Natural killer cell (primary cell): ENCODE measurements around the gene MGME1. TPM values are rescaled to one million over a fixed set of nuclear protein-coding genes. Genes with fewer than 3 reads are reported as not detected.

ENCODE experiments used
- ATAC-seq, 3 donors: fragments of 150-1000 bp in 2 of 3; fragments of 200-7000 bp in 1 of 3; cut with Tn5 transposase; 1 replicate in 1 of 3; 2 replicates in 2 of 3; pipeline ENCODE4 v1.10.0; 2021; ENCODE audit warnings: mild to moderate bottlenecking in 2 of 3, moderate library complexity in 2 of 3
- DNase-seq, 2 donors: peaks; one replicate each; pipeline versions ENCODE4 v3.0.0 to v3.0.0-alpha.2; 2013 to 2021; ENCODE audit warnings: mixed read lengths in 1 of 2
- H3K27ac ChIP-seq: one replicate; pipeline ENCODE4 v1.5.1; 2013; ENCODE audit warnings: mild to moderate bottlenecking, low read length
- H3K27me3 ChIP-seq: one replicate; pipeline ENCODE4 v1.6.1; 2013; ENCODE audit warnings: low read length; ENCODE audit not compliant: control insufficient read depth, insufficient read depth
- H3K36me3 ChIP-seq: one replicate; pipeline ENCODE4 v1.6.1; 2013; ENCODE audit warnings: low read length; ENCODE audit not compliant: control insufficient read depth, insufficient read depth
- H3K4me1 ChIP-seq: one replicate; pipeline ENCODE4 v1.6.1; 2013; ENCODE audit warnings: low read length; ENCODE audit not compliant: control insufficient read depth, insufficient read depth
- H3K4me3 ChIP-seq: one replicate; pipeline ENCODE4 v1.5.1; 2013; ENCODE audit warnings: low read length
- H3K9me3 ChIP-seq: one replicate; pipeline ENCODE4 v1.6.1; 2013; ENCODE audit warnings: low read length; ENCODE audit not compliant: control insufficient read depth, insufficient read depth
- H3K27ac Mint-ChIP-seq, 2 donors: one replicate each; pipeline ENCODE4 v1.8.0; 2022; ENCODE audit warnings: mild to moderate bottlenecking in 2 of 2, mixed read lengths in 2 of 2, moderate library complexity in 1 of 2
- H3K27me3 Mint-ChIP-seq, 2 donors: one replicate each; pipeline ENCODE4 v1.8.0; 2022; ENCODE audit warnings: low read depth in 2 of 2, mixed read lengths in 2 of 2
- H3K36me3 Mint-ChIP-seq: one replicate; pipeline ENCODE4 v1.8.0; 2022; ENCODE audit warnings: mixed read lengths
- H3K4me1 Mint-ChIP-seq, 2 donors: one replicate each; pipeline ENCODE4 v1.8.0; 2022; ENCODE audit warnings: mixed read lengths in 2 of 2
- H3K4me3 Mint-ChIP-seq: one replicate; pipeline ENCODE4 v1.8.0; 2022; ENCODE audit warnings: mild to moderate bottlenecking, moderate library complexity, mixed read lengths
- H3K9me3 Mint-ChIP-seq, 2 donors: one replicate each; pipeline ENCODE4 v1.8.0; 2022; ENCODE audit warnings: mixed read lengths in 2 of 2
- CTCF ChIP-seq: fragments of 200-600 bp; IDR thresholded peaks from one replicate; pipeline ENCODE4 v1.8.0; 2022; ENCODE audit warnings: antibody characterized with exemption
- WGBS: methylation state at CpG from one replicate; pipeline ENCODE4 v1.1.7; 2013; ENCODE audit warnings: missing lambda C conversion rate; ENCODE audit not compliant: insufficient coverage; 5-methylcytosine and 5-hydroxymethylcytosine counted together
- intact Hi-C: fragments of 100-400 bp; cut with micrococcal nuclease; formaldehyde crosslinking; loops from one replicate; pipeline ENCODE4 v1.14.2; 2022
- total RNA-seq, 4 donors: library from RNA; stranded (reverse); fragments of 120-200 nt in 1 of 4; gene quantifications; one replicate each; pipeline versions ENCODE4 v1.2.3 to v1.2.4, GENCODE V29; 2013 to 2022

The MGME1 gene
- total RNA-seq, 3 donors from 2014 or later (not counting 1 experiment from before 2014, with no cell fraction given): 10.3 to 25.1 (median 13.0) TPM

DNA sequence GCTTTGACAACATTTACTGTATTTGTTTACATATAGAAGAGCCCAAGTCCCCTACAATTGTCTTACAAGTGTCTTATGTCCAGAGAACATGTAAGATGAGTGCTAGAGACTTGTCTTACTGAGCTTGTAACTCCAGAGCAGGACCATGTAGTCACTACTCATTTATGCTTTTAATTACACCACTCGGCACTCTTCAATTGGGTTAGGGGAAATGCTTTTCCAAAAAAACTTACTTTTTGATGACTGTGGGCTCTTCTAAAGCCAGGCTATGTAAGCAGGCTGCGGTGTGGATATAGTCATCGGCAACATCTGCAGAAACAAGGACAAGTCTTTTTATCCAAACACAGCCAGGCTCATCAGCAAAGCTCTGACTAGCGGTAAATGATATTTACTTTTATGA lies 18.9 kb upstream of the MGME1 start:
- 96% methylated on average over 3 of the region's 4 CpGs for WGBS
- Histone ChIP-seq H3K9me3 (no peaks in the 10 kb centered on the region), H3K27ac (no peak overlapping the region), H3K4me1 (no peaks in the 10 kb centered on the region), H3K4me3 (no peak overlapping the region), H3K27me3 (no peaks in the 10 kb centered on the region), H3K36me3 (peaks cover 94% of the 10 kb centered on the region)
- TF ChIP-seq CTCF: no peak
- H3K36me3 Mint-ChIP-seq: peaks cover 50% of the 10 kb centered on the region
- H3K4me3 Mint-ChIP-seq: no peak overlapping the region
- H3K4me1 Mint-ChIP-seq: peaks cover 4 to 13% of the 10 kb centered on the region in 2 donors
- no peaks in the 10 kb centered on the region for H3K9me3 Mint-ChIP-seq
- no peak overlapping the region for H3K27ac Mint-ChIP-seq
- H3K27me3 Mint-ChIP-seq: no peaks in the 10 kb centered on the region
- intact Hi-C loops: no loop called here
- no peak for ATAC-seq
- no peak for DNase-seq

DNA sequence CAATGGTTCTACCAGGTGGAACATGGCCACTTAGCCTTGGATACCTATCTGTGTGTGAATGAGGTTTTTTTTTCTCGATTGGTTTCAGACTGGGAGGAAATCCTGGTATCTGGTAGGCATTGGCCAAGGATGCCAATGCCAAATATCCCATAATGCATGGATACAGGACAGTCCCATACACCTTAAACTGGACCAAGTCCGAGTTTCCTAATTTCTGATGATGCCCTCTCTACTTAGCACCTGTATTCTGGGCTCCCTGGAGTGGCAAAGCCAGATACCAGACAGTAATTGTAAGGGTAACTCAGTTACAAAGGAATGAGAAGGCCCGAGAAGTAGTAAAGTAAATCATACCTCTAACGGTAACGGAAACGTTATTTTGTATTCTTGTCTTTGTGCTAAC lies 18.1 kb upstream of the MGME1 start:
- Histone ChIP-seq H3K27me3 (no peaks in the 10 kb centered on the region), H3K4me3 (no peak overlapping the region), H3K4me1 (peaks cover 2% of the 10 kb centered on the region), H3K27ac (no peak overlapping the region), H3K36me3 (peaks cover 93% of the 10 kb centered on the region), H3K9me3 (no peaks in the 10 kb centered on the region)
- H3K4me3 Mint-ChIP-seq: no peak overlapping the region
- intact Hi-C loops: no loop called here
- DNase-seq (no peak), ATAC-seq (no peak)
- 95% methylated on average over 6 of the region's 6 CpGs for WGBS
- no peak overlapping the region for H3K27ac Mint-ChIP-seq
- H3K27me3 Mint-ChIP-seq: no peaks in the 10 kb centered on the region
- peaks cover 12 to 13% of the 10 kb centered on the region in 2 donors for H3K4me1 Mint-ChIP-seq
- no peak for TF ChIP-seq CTCF
- H3K9me3 Mint-ChIP-seq: no peaks in the 10 kb centered on the region
- H3K36me3 Mint-ChIP-seq: peaks cover 46% of the 10 kb centered on the region

- WGBS: 93% methylated on average over 1 of the region's 2 CpGs
These were observed 17.5 kb upstream of the MGME1 start for GRCh38 chr20:17951323-17951722.

More at GRCh38 chr20:17951323-17951722, 17.5 kb upstream of the MGME1 start:
- no peaks in the 10 kb centered on the region for H3K9me3 ChIP-seq
- H3K36me3 ChIP-seq: peaks cover 86% of the 10 kb centered on the region
- no peak overlapping the region for H3K27ac Mint-ChIP-seq
- intact Hi-C loops: no loop called here
- no peaks in the 10 kb centered on the region for H3K9me3 Mint-ChIP-seq
- H3K27me3 ChIP-seq: no peaks in the 10 kb centered on the region
- no peak overlapping the region for H3K27ac ChIP-seq
- H3K36me3 Mint-ChIP-seq: peaks cover 43% of the 10 kb centered on the region
- TF ChIP-seq CTCF: no peak
- peaks cover 4% of the 10 kb centered on the region for H3K4me1 ChIP-seq
- H3K27me3 Mint-ChIP-seq: no peaks in the 10 kb centered on the region
- H3K4me3 Mint-ChIP-seq: no peak overlapping the region
- H3K4me3 ChIP-seq: no peak overlapping the region
- DNase-seq: no peak
- ATAC-seq: no peak
- peaks cover 11 to 18% of the 10 kb centered on the region in 2 donors for H3K4me1 Mint-ChIP-seq
